WTC11 (cell line): ENCODE results near the gene DNASE1L3. TPM values are rescaled to one million over a fixed set of nuclear protein-coding genes. Genes with fewer than 3 reads are reported as not detected.

Experiments used
- ATAC-seq: fragments of 200-7000 bp; cut with Tn5 transposase; 2 replicates; pipeline ENCODE4 v1.10.0; 2021; ENCODE audit warnings: mild to moderate bottlenecking, moderate library complexity
- CTCF ChIA-PET: fragments of 300-600 bp; sonication (Branson Sonifier 250); formaldehyde crosslinking; loops from one replicate; lab custom pipeline; 2021; ENCODE audit warnings: antibody characterized with exemption; lab: Charles Lee
- POLR2A ChIA-PET: fragments of 350-600 bp; sonication (Branson Sonifier 250); formaldehyde crosslinking; loops from one replicate; lab custom pipeline; 2021; ENCODE audit warnings: antibody characterized with exemption; lab: Charles Lee
- DNase-seq: peaks from one replicate; pipeline ENCODE4 v3.0.0; 2021; ENCODE audit warnings: low spot score
- H3K27ac Mint-ChIP-seq: 2 replicates; pipeline ENCODE4 v1.8.0; 2021; ENCODE audit warnings: mixed read lengths
- H3K27me3 Mint-ChIP-seq: 2 replicates; pipeline ENCODE4 v1.8.0; 2021; ENCODE audit warnings: low read depth, mild to moderate bottlenecking, moderate library complexity, mixed read lengths
- H3K36me3 Mint-ChIP-seq: 2 replicates; pipeline ENCODE4 v1.8.0; 2021; ENCODE audit warnings: mixed read lengths
- H3K4me1 Mint-ChIP-seq: 2 replicates; pipeline ENCODE4 v1.8.0; 2022; ENCODE audit warnings: mixed read lengths
- H3K4me3 Mint-ChIP-seq: 2 replicates; pipeline ENCODE4 v1.8.0; 2021; ENCODE audit warnings: mild to moderate bottlenecking, moderate library complexity, mixed read lengths
- H3K9me3 Mint-ChIP-seq: 2 replicates; pipeline ENCODE4 v1.8.0; 2021; ENCODE audit warnings: mixed read lengths
- CTCF ChIP-seq: fragments of 200-600 bp; IDR thresholded peaks from 2 replicates; pipeline ENCODE4 v1.8.0; 2022; ENCODE audit warnings: antibody characterized with exemption
- E2F1 ChIP-seq: sonication (generic); formaldehyde crosslinking; IDR thresholded peaks from 2 replicates; pipeline ENCODE4 v1.8.0; 2022; ENCODE audit warnings: mild to moderate bottlenecking, missing genetic modification reagents
- ELF4 ChIP-seq: sonication (generic); formaldehyde crosslinking; IDR thresholded peaks from 2 replicates; pipeline ENCODE4 v1.8.1; 2022; ENCODE audit warnings: low read depth, mild to moderate bottlenecking, moderate library complexity, missing genetic modification reagents
- ESRRA ChIP-seq: sonication (generic); formaldehyde crosslinking; IDR thresholded peaks from 2 replicates; pipeline ENCODE4 v1.8.1; 2022; ENCODE audit warnings: mild to moderate bottlenecking, missing genetic modification reagents, borderline replicate concordance
- ETV6 ChIP-seq: sonication (generic); formaldehyde crosslinking; IDR thresholded peaks from 2 replicates; pipeline ENCODE4 v1.8.1; 2022; ENCODE audit warnings: mild to moderate bottlenecking, missing genetic modification reagents
- GABPB1 ChIP-seq: sonication (generic); formaldehyde crosslinking; IDR thresholded peaks from 2 replicates; pipeline ENCODE4 v1.8.1; 2023; ENCODE audit warnings: mild to moderate bottlenecking, missing genetic modification reagents
- MYBL2 ChIP-seq: sonication (generic); formaldehyde crosslinking; IDR thresholded peaks from 2 replicates; pipeline ENCODE4 v1.8.1; 2023; ENCODE audit warnings: mild to moderate bottlenecking, moderate library complexity, missing genetic modification reagents
- RELA ChIP-seq: sonication (generic); formaldehyde crosslinking; IDR thresholded peaks from 2 replicates; pipeline ENCODE4 v1.8.1; 2022; ENCODE audit warnings: missing genetic modification reagents, mild to moderate bottlenecking, borderline replicate concordance
- RORB ChIP-seq: fragments of 250-450 bp; sonication (Bioruptor Pico); IDR thresholded peaks from 2 replicates; pipeline ENCODE4 v1.9.0; 2021; ENCODE audit warnings: mild to moderate bottlenecking
- SOX15 ChIP-seq: fragments of 250-450 bp; sonication (Bioruptor Pico); IDR thresholded peaks from 2 replicates; pipeline ENCODE4 v1.9.0; 2021; ENCODE audit warnings: mild to moderate bottlenecking
- TEAD1 ChIP-seq: sonication (generic); formaldehyde crosslinking; IDR thresholded peaks from 2 replicates; pipeline ENCODE4 v1.8.0; 2022; ENCODE audit warnings: mild to moderate bottlenecking, missing genetic modification reagents
- USF1 ChIP-seq: sonication (generic); formaldehyde crosslinking; IDR thresholded peaks from 2 replicates; pipeline ENCODE4 v1.8.0; 2022; ENCODE audit warnings: mild to moderate bottlenecking, missing genetic modification reagents
- ZNF317 ChIP-seq: sonication (generic); formaldehyde crosslinking; IDR thresholded peaks from 2 replicates; pipeline ENCODE4 v1.8.1; 2023; ENCODE audit warnings: low read depth, mild to moderate bottlenecking, moderate library complexity, missing genetic modification reagents, borderline replicate concordance
- total RNA-seq: library from RNA; stranded (reverse); gene quantifications from 3 replicates; pipeline ENCODE4 v1.2.3, GENCODE V29; 2021
- TF ChIP-seq, protein P1 (sequence below): sonication (generic); formaldehyde crosslinking; IDR thresholded peaks from 2 replicates; pipeline ENCODE4 v1.8.1; 2023; ENCODE audit warnings: mild to moderate bottlenecking, missing genetic modification reagents
- TF ChIP-seq, protein P2 (sequence below): sonication (generic); formaldehyde crosslinking; IDR thresholded peaks from 2 replicates; pipeline ENCODE4 v1.8.1; 2023; ENCODE audit warnings: mild to moderate bottlenecking, missing genetic modification reagents, moderate library complexity
- TF ChIP-seq, protein P3 (sequence below): sonication (generic); formaldehyde crosslinking; IDR thresholded peaks from 2 replicates; pipeline ENCODE4 v1.8.1; 2022; ENCODE audit warnings: low read depth, missing genetic modification reagents, borderline replicate concordance
- TF ChIP-seq, protein P4 (sequence below): sonication (generic); formaldehyde crosslinking; IDR thresholded peaks from 2 replicates; pipeline ENCODE4 v1.8.0; 2022; ENCODE audit warnings: mild to moderate bottlenecking, missing genetic modification reagents

Gene DNASE1L3
- total RNA-seq, 1 experiment from 2014 or later, result not detected

- POLR2A ChIA-PET, result no interaction called here
- Mint-ChIP-seq H3K4me1 (peaks cover 8% of the 10 kb centered on the region), H3K4me3 (no peak overlapping the region), H3K27ac (no peak overlapping the region), H3K9me3 (no peaks in the 10 kb centered on the region), H3K36me3 (no peaks in the 10 kb centered on the region), H3K27me3 (no peaks in the 10 kb centered on the region; the same call in 1 of the 2 replicates)
- no peak for DNase-seq
- no peak for ATAC-seq
- TF ChIP-seq ELF4 (CRISPR knock-in tag) (no peak), SOX15 (CRISPR knock-in tag) (no peak), ZNF317 (CRISPR knock-in tag) (no peak), MYBL2 (no peak)
- TF ChIP-seq, protein P1, sequence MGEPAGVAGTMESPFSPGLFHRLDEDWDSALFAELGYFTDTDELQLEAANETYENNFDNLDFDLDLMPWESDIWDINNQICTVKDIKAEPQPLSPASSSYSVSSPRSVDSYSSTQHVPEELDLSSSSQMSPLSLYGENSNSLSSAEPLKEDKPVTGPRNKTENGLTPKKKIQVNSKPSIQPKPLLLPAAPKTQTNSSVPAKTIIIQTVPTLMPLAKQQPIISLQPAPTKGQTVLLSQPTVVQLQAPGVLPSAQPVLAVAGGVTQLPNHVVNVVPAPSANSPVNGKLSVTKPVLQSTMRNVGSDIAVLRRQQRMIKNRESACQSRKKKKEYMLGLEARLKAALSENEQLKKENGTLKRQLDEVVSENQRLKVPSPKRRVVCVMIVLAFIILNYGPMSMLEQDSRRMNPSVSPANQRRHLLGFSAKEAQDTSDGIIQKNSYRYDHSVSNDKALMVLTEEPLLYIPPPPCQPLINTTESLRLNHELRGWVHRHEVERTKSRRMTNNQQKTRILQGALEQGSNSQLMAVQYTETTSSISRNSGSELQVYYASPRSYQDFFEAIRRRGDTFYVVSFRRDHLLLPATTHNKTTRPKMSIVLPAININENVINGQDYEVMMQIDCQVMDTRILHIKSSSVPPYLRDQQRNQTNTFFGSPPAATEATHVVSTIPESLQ (CRISPR knock-in tag), result no peak
- CTCF ChIA-PET, result interaction anchor here (1.0 to 1.5 kb wide), 2 partner anchors 35 kb away, joined by 3 to 4 read pairs; no protein-coding TSS in a partner anchor
Measured at GRCh38 chr3:58222161-58222724, 11.5 kb upstream of the DNASE1L3 start.

DNA sequence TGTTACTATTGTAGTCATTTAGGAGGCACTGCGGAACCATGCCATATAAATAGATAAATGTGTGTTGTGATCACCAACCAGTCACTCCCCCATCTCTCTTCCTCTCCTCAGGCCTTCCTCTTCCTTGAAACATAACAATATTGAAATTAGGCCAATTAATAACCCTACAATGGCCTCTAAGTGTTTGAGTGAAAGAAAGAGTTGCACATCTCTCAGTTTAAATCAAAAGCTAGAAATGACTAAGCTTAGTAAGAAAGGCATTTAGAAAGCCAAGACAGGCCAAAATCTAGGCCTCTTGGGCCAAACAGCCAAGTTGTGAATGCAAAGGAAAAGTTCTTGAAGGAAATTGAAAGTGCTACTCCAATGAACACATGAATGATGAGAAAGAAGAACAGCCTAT, 8.1 kb upstream of the DNASE1L3 start:
- ChIA-PET POLR2A (no interaction called here), CTCF (interaction anchor here (1.1 to 3.8 kb wide), 4 partner anchors 14 to 87 kb away, joined by 4 to 118 read pairs (median 26); partner anchors contain the start of genes HTD2 and RPP14)
- Mint-ChIP-seq H3K4me1 (peaks cover 14% of the 10 kb centered on the region), H3K4me3 (no peak overlapping the region), H3K27ac (no peak overlapping the region), H3K27me3 (no peaks in the 10 kb centered on the region), H3K9me3 (no peaks in the 10 kb centered on the region), H3K36me3 (no peaks in the 10 kb centered on the region)
- DNase-seq (no peak), ATAC-seq (no peak)
- TF ChIP-seq CTCF (no peak), RELA (CRISPR knock-in tag) (no peak)

DNA sequence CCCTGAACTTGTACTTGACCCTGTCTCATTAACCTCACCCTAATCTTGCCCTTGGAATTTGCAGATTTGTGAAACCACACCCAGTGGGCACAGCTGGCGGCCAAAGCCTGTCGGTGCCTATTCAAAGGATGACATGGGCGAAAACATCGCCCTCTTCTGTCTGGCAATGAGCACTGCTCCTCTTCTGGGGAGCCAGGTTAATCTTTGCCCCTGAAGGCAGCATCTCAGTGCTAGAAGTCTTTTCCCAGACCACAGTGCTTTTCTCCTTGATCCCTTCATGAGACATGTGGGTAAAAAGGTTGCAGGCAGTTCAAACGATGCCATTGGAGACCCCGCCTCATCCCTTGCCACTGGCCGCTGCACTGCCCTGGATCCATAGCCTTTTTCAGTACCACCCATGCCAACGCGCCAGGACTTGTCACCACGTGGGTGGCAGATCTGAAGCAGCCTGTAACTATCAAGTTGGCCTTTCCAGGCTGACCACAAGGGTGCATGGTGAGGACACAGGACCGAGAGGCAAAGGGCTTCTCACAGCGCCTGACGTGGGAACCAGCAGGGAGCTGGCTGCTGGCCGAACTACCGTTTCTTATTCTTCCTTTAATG, 6.5 kb upstream of the DNASE1L3 start:
- Mint-ChIP-seq H3K4me3 (peak overlapping the region; percentile 46), H3K27ac (peak overlapping the region; percentile 71; the same call in 1 of the 2 replicates), H3K27me3 (no peaks in the 10 kb centered on the region), H3K36me3 (no peaks in the 10 kb centered on the region), H3K4me1 (peaks cover 10% of the 10 kb centered on the region), H3K9me3 (no peaks in the 10 kb centered on the region)
- CTCF ChIA-PET, result interaction anchor here (0.6 to 3.8 kb wide), 48 partner anchors 8 to 312 kb away, joined by 3 to 118 read pairs (median 4); partner anchors contain the start of genes ABHD6, FLNB, HTD2 and PXK
- DNase-seq, result peak; percentile 78
- POLR2A ChIA-PET, result interaction anchor here (0.6 to 1.3 kb wide), 2 partner anchors 89 to 241 kb away, joined by 4 read pairs; partner anchors contain the start of genes HTD2 and RPP14
- peak; percentile 91 for ATAC-seq
- TF ChIP-seq TEAD1 (peak; percentile 60; the same call in 1 of the 2 replicates), RORB (CRISPR knock-in tag) (no peak), CTCF (peak; percentile 51; the same call in 1 of the 2 replicates), ETV6 (CRISPR knock-in tag) (no peak), GABPB1 (peak; percentile 29; the same call in 1 of the 2 replicates), ESRRA (CRISPR knock-in tag) (no peak), E2F1 (CRISPR knock-in tag) (no peak), USF1 (CRISPR knock-in tag) (peak; percentile 67)
- TF ChIP-seq, protein P2, sequence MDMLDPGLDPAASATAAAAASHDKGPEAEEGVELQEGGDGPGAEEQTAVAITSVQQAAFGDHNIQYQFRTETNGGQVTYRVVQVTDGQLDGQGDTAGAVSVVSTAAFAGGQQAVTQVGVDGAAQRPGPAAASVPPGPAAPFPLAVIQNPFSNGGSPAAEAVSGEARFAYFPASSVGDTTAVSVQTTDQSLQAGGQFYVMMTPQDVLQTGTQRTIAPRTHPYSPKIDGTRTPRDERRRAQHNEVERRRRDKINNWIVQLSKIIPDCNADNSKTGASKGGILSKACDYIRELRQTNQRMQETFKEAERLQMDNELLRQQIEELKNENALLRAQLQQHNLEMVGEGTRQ, result peak; percentile 53; the same call in 1 of the 2 replicates
- TF ChIP-seq, protein P3, sequence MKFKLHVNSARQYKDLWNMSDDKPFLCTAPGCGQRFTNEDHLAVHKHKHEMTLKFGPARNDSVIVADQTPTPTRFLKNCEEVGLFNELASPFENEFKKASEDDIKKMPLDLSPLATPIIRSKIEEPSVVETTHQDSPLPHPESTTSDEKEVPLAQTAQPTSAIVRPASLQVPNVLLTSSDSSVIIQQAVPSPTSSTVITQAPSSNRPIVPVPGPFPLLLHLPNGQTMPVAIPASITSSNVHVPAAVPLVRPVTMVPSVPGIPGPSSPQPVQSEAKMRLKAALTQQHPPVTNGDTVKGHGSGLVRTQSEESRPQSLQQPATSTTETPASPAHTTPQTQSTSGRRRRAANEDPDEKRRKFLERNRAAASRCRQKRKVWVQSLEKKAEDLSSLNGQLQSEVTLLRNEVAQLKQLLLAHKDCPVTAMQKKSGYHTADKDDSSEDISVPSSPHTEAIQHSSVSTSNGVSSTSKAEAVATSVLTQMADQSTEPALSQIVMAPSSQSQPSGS (CRISPR knock-in tag), result no peak
- TF ChIP-seq, protein P4, sequence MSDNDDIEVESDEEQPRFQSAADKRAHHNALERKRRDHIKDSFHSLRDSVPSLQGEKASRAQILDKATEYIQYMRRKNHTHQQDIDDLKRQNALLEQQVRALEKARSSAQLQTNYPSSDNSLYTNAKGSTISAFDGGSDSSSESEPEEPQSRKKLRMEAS (CRISPR knock-in tag), result peak; percentile 77
